ENCODE data around the gene BFSP2. TPM values are rescaled to one million over a fixed set of nuclear protein-coding genes. Genes with fewer than 3 reads are reported as not detected.
A peak's percentile ranks its signal among the peaks of the same experiment; 100 is the strongest.

BFSP2 gene
- total RNA-seq, 1 experiment from 2014 or later = not detected

DNA sequence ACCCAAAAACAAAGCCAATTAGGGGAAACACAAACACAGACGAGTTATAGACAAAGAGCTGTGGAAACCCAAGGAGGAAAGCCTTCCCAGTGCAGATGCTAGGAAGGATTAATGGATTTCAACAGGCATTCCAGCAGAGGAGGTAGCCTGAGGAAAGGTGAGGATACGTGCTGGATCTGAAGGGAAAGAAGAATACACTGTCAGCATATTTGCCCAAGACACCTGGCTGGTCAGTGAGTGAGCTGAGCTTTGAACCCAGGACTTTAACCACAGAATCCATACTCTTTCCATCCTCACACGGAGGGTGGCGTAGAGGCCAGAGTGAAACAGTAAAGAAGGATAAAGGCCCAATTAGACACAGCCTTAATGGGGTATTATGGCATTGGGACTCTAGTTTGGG is 9.1 kb upstream of the BFSP2 start:
- Histone ChIP-seq H3K4me1 (replicated peaks) (peaks cover 20% of the 10 kb centered on the region), H3K36me3 (0 out of 2 replicates have a peak, but pooled peaks cover 4% of the 10 kb centered on the region), H3K27ac (no peak overlapping the region), H3K4me3 (no peak overlapping the region), H3K27me3 (replicated peaks) (no peaks in the 10 kb centered on the region), H3K9me3 (replicated peaks) (peaks cover 6% of the 10 kb centered on the region; the same call in 1 of the 2 replicates)
- DNase-seq (ENCODE audit: low read depth in 1 of 2, low spot score in 2 of 2) = no peak

DNA sequence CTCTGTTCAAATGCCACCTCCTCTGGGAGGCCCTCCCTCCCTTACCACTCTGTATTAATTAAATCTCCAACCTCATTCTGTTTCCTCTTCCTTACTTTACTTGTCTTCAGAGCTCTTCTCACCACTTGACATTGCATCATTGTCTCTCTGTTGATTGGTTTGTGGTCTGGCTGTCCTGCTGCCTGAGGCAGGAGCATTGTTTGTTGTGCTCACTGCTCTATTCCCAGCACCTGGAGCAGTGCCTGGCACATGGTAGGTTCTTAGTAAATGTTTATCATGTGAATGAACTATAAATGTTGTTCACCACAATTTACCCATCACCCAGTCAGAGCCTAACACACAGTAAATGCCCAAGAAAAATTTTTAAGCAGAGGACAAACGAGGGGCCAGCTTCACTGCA is 6.7 kb upstream of the BFSP2 start:
- Histone ChIP-seq H3K36me3 (0 out of 2 replicates have a peak, but pooled peaks cover 4% of the 10 kb centered on the region), H3K4me1 (replicated peaks) (peaks cover 20% of the 10 kb centered on the region), H3K9me3 (replicated peaks) (peaks cover 6% of the 10 kb centered on the region; the same call in 1 of the 2 replicates), H3K4me3 (no peak overlapping the region), H3K27ac (no peak overlapping the region), H3K27me3 (replicated peaks) (no peaks in the 10 kb centered on the region)
- no peak for DNase-seq (ENCODE audit: low read depth in 1 of 2, low spot score in 2 of 2)

DNA sequence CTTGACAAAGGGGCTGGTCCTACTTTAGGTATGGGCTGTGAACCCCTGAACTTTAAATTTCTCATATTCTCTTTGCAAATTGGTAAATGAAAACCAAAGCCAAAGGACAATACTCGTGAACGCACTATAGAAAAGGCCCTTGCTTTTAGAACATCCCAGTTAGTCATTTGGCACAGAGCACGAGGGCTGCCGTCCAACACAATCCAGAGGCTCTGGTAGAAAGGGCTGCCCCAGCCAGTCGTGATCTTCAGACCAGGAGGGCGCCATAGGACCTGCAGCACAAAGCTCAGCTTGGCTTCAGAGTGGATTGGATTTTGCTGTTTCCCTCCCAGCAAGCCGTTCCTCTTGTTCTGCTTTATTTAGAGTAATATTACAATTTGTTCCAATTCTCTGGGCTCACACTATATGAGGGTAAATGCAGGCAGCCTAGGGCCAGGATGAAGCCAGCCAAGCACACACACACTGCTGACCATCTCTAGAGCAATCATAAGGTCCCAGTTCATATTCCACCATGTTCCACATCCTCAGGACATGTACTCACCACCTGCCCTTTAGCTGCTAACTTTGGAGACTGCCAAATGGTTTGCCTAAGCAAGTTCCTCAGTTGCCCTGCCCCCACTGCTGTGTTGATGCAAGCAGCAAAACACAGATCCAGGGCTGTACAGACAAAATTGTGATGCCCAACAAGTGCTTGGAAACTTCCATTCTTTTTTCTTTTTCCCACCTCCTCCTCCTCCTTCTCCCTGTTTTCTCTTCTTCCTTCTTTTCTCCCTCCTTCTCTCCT is 6.0 kb upstream of the BFSP2 start:
- Histone ChIP-seq H3K36me3 (0 out of 2 replicates have a peak, but pooled peaks cover 4% of the 10 kb centered on the region), H3K9me3 (replicated peaks) (peaks cover 6% of the 10 kb centered on the region; the same call in 1 of the 2 replicates), H3K27me3 (replicated peaks) (no peaks in the 10 kb centered on the region), H3K27ac (no peak overlapping the region), H3K4me3 (no peak overlapping the region), H3K4me1 (replicated peaks) (peaks cover 20% of the 10 kb centered on the region)
- DNase-seq (ENCODE audit: low read depth in 1 of 2, low spot score in 2 of 2) = no peak

DNA sequence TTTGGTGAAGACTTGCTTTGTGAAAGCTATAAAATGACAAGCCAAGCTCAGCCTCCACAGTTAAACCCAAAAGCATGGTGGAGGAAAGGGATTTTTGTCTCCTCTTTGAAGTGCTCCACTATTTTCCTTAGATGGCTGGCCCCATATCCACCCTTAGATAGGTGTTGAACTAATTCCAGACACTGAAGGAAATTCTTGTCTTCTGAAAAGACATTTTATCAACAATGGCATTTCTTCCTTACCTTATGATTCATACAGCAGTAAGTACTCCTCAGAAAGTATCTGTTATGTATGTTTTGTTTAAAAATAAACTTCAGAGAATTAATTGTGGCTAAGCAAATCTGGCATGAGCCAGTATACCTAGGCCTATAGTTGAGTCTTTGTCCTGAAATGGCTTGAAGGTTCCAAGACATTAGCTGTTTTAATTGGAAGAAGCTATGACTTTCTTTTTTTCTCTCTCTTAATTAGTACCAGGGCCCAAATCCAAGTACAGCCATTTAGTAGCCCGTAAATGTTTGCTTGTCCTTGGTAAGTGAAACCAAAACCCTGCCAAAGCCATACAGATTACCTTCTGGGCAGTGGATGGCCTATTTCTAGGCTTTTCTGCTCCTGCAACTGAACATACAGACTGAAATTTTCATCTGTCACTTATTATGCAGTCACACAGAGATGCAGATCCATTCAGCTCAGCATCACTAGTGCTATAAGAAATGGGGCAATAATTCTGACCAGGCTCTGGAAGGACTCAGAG is 5.1 kb upstream of the BFSP2 start:
- Histone ChIP-seq H3K27ac (no peak overlapping the region), H3K4me3 (no peak overlapping the region), H3K4me1 (replicated peaks) (peaks cover 20% of the 10 kb centered on the region), H3K9me3 (replicated peaks) (peaks cover 6% of the 10 kb centered on the region; the same call in 1 of the 2 replicates), H3K27me3 (replicated peaks) (no peaks in the 10 kb centered on the region), H3K36me3 (0 out of 2 replicates have a peak, but pooled peaks cover 4% of the 10 kb centered on the region)
- DNase-seq (ENCODE audit: low read depth in 1 of 2, low spot score in 2 of 2) = peak in 1 of 2 experiments; percentile 10

DNA sequence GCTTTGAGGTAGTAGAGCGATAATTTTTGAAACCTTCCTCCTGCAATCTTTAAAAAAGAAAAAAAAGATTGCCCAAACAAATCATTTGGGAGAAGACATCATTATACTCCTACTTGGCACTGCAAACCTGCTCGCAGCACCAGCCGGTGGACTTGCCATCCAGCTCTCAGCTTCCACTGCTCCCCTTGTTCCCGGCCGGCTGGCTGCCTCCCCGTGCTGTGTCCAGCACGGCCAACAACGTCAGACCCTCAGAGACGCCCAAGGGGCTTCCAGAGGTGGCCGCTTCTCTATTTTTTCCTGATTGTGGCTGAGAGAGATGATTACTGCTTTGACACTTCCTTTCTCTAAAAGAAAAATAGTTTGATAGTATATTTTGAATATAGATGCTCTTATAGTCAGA is 3.0 kb upstream of the BFSP2 start:
- H3K27ac ChIP-seq = no peak overlapping the region
- no peak for DNase-seq (ENCODE audit: low read depth in 1 of 2, low spot score in 2 of 2)
- H3K9me3 ChIP-seq (replicated peaks) = peaks cover 6% of the 10 kb centered on the region; the same call in 1 of the 2 replicates
- peaks cover 20% of the 10 kb centered on the region for H3K4me1 ChIP-seq (replicated peaks)
- H3K27me3 ChIP-seq (replicated peaks) = no peaks in the 10 kb centered on the region
- no peak overlapping the region for H3K4me3 ChIP-seq
- 0 out of 2 replicates have a peak, but pooled peaks cover 4% of the 10 kb centered on the region for H3K36me3 ChIP-seq

DNA sequence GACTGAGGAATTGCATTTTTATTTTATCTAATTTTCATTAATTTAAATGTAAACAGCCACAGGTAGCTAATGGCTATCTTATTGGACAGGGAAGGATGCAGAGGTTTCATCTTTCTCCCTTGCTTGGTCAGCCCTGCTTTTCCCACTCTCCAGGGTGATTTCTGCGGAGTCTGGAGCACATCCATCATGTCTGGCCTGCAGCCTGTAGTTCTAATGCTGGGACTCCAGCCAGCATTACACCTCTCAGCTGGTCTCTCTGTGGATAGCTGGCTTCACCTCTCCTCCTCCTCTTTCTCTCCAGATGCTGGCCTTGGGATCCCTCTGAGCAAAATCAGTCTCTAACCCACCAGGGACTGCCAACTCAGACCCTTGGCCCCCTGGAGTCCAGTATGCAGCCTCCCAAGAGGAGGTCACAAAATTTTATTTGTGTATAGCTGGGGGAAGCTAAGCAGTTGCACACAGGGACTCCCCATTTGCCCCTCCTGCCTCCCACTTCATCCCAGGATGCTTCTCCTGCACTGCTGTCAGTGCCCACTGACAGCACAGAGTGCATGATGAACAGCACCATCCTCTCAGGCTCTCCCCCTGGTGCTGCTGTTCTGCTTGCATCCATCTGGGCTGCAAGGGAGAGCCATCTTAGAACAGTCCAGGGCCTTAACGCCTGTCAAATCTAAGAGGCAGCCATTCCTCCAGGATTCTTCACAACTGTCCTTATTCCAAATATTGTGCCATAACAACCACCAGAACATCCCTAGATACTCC is 1.7 kb downstream of the BFSP2 start:
- Histone ChIP-seq H3K27me3 (replicated peaks) (no peaks in the 10 kb centered on the region), H3K4me1 (replicated peaks) (no peaks in the 10 kb centered on the region), H3K4me3 (no peak overlapping the region), H3K36me3 (no peaks in the 10 kb centered on the region), H3K27ac (no peak overlapping the region), H3K9me3 (replicated peaks) (no peaks in the 10 kb centered on the region)
- DNase-seq (ENCODE audit: low read depth in 1 of 2, low spot score in 2 of 2) = no peak

DNA sequence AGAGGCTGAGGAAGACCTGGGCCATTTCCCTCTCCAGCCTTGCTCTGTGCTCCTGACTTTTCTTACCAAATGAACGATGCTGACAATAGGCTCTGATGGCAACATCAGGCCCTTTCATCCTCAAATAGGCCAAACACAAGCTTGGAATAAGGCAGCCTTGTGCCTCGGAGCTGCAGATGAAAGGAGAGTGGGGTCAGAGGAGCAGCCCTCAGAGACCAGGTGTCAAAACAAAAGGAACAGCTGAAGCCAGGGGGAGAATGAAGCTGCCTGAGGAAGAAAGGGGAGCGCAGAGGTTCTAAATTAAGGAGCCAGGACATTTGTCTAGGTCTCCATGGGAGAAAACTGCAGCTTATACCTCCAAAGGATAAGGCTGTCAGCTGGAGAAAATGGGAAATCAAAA is 5.1 kb downstream of the BFSP2 start:
- no peaks in the 10 kb centered on the region for H3K9me3 ChIP-seq (replicated peaks)
- DNase-seq (ENCODE audit: low read depth in 1 of 2, low spot score in 2 of 2) = no peak
- H3K36me3 ChIP-seq = no peaks in the 10 kb centered on the region
- no peaks in the 10 kb centered on the region for H3K27me3 ChIP-seq (replicated peaks)
- no peak overlapping the region for H3K4me3 ChIP-seq
- peaks cover 27% of the 10 kb centered on the region for H3K4me1 ChIP-seq (replicated peaks)
- no peak overlapping the region for H3K27ac ChIP-seq

DNA sequence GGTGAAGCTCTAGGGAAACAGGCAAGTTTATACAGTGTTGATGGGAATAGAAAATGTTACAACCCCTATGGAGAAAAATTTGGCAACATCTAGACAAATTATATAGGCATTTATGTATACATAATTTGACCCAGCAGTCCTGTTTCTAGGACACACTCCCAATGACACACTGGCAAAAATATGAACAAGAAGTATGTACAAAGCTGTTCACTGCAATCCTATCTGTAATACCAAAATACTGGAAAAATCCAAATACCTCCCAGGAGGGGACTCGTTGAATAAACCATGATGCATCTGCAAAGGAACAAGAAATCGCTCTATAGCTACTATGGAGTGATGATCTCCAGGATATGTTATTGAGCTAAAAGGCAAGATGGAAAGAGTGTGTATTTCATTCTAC is 8.5 kb downstream of the BFSP2 start:
- DNase-seq (ENCODE audit: low read depth in 1 of 2, low spot score in 2 of 2) = peak in 1 of 2 experiments; percentile 78
- H3K27me3 ChIP-seq (replicated peaks) = no peaks in the 10 kb centered on the region
- H3K9me3 ChIP-seq (replicated peaks) = no peaks in the 10 kb centered on the region
- H3K36me3 ChIP-seq = 0 out of 2 replicates have a peak, but pooled peaks cover 3% of the 10 kb centered on the region
- H3K27ac ChIP-seq = peak overlapping the region; percentile 97
- H3K4me3 ChIP-seq = no peak overlapping the region
- peaks cover 50% of the 10 kb centered on the region for H3K4me1 ChIP-seq (replicated peaks)

DNA sequence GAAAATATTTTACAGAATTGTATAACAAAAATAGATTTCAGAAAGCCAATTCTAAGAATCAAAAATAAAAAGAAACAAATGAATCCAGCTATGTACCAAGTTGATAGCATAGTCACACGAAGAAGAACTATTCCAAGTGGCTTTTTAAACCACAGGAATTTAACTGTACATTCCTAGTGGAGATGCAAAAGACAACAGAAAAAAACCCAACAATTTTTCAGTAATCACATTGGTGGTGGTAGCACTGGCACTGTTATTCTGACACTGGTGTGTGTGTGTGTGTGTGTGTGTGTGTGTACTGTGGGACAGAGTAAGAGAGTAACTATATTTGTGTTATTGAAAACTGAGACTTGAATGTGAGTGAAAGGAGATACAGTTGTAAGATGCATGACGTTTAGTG is 9.1 kb downstream of the BFSP2 start:
- peak; percentile 55 to 89 for DNase-seq (ENCODE audit: low read depth in 1 of 2, low spot score in 2 of 2)
- Histone ChIP-seq H3K36me3 (0 out of 2 replicates have a peak, but pooled peaks cover 3% of the 10 kb centered on the region), H3K4me1 (replicated peaks) (peaks cover 54% of the 10 kb centered on the region), H3K9me3 (replicated peaks) (no peaks in the 10 kb centered on the region), H3K27me3 (replicated peaks) (no peaks in the 10 kb centered on the region), H3K27ac (peak overlapping the region; percentile 97), H3K4me3 (no peak overlapping the region)

DNA sequence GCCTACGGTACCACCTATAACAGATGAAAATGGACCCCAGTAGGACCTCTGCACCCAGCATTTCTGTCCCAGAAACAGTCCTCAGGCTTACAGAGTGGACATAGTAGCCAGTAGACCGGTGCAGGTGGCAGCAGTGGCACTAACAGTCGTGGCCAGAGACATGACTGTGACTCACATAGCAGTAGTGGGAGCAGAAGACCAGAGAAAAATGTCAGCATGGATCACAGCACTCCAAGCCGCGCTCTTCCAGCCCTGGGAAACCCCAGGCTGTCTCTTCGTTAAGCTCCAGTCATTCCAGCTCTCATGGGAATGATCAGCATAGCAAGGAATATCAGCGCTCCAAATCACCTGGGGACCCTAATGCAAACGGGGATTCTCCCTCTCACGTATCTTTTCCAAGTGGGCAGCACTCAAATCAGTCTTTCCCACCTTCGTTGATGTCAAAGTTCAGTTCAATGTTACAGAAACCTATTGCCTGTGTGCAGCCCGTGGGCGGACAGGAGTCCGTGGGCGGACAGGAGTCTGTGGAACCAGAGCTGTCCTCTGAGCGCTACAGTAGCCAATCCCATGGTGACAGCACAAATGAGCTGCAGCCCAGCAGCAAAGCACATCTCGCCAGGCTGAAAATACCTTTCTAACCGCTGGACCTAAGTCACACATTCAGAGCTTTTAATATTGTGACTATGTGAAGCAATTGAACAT is 10.5 kb downstream of the BFSP2 start:
- Histone ChIP-seq H3K27me3 (replicated peaks) (no peaks in the 10 kb centered on the region), H3K9me3 (replicated peaks) (no peaks in the 10 kb centered on the region), H3K4me1 (replicated peaks) (peaks cover 54% of the 10 kb centered on the region), H3K36me3 (0 out of 2 replicates have a peak, but pooled peaks cover 3% of the 10 kb centered on the region), H3K4me3 (no peak overlapping the region), H3K27ac (no peak overlapping the region)
- no peak for DNase-seq (ENCODE audit: low read depth in 1 of 2, low spot score in 2 of 2)

DNA sequence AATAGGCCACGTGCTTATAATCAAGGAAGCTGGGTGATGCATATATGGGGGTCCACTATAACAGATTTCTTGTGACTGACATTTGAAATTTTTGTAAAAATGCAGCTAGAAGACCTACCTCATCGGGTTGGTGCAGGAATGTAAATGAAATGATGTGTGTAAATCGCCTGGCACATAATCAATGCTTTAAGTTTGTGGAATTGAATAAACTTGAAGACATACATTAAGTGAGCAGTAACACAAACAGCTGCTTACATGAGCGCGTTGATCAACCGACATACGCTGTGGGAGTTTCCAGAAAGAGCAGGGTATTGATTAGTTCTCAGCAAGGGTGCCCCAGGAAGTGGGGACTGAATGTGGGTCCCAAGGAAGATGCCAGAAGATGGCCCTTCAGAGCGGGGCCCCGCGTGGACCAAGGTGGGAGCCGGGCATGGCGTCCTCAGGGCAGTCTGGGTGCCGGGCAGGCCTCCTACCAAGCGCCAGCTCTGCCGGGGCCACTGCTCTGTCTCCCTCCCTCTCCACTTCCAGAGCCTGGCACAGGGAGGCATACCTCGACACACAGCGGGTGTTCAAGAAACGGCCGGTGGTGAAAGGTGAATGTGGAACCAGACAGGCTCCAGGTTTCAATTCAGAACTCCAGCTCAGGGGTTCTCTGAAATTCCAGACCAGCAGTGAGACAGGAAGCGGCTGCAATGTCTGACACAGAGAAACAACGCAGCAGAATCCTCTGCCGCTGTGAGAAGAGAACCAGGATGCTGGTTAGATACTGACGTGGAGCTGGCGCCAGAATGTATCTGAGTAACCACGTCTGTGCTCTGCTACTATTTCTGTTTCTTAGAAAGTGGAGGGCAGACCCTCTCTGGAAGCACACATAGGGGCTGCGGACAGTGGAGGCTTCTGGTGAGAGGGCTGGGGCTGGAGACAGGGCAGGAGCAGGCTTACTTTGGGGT is 12.6 kb downstream of the BFSP2 start:
- no peaks in the 10 kb centered on the region for H3K9me3 ChIP-seq (replicated peaks)
- H3K4me1 ChIP-seq (replicated peaks) = peaks cover 50% of the 10 kb centered on the region
- H3K4me3 ChIP-seq = peak overlapping the region; percentile 46
- no peaks in the 10 kb centered on the region for H3K27me3 ChIP-seq (replicated peaks)
- DNase-seq (ENCODE audit: low read depth in 1 of 2, low spot score in 2 of 2) = peak; percentile 67 to 79
- H3K36me3 ChIP-seq = 0 out of 2 replicates have a peak, but pooled peaks cover 3% of the 10 kb centered on the region
- peak overlapping the region; percentile 97 for H3K27ac ChIP-seq
